ENCODE results near the gene RAB11FIP4.

Gene RAB11FIP4

GRCh38 chr17:31509805-31510177 lies 118.3 kb downstream of the RAB11FIP4 start:
- Histone ChIP-seq H3K36me3 (ENCODE audit: insufficient read depth, low read length) (no peaks in the 10 kb centered on the region), H3K9me3 (ENCODE audit: low read length) (no peaks in the 10 kb centered on the region)

GRCh38 chr17:31510308-31511194 lies 119.1 kb downstream of the RAB11FIP4 start:
- Histone ChIP-seq H3K4me3 (ENCODE audit: low read length) (no peak overlapping the region), H3K9me3 (ENCODE audit: low read length) (no peaks in the 10 kb centered on the region), H3K27me3 (ENCODE audit: insufficient read depth, low read length) (no peaks in the 10 kb centered on the region), H2AFZ (ENCODE audit: low read depth, low read length) (no peak overlapping the region), H3K36me3 (ENCODE audit: insufficient read depth, low read length) (no peaks in the 10 kb centered on the region), H3K4me1 (ENCODE audit: insufficient read depth, low read length) (no peaks in the 10 kb centered on the region)

More at GRCh38 chr17:31509805-31510177, 118.3 kb downstream of the RAB11FIP4 start:
- Histone ChIP-seq H3K27me3 (ENCODE audit: insufficient read depth, low read length) (no peaks in the 10 kb centered on the region), H2AFZ (ENCODE audit: low read depth, low read length) (no peak overlapping the region), H3K4me1 (ENCODE audit: insufficient read depth, low read length) (no peaks in the 10 kb centered on the region), H3K4me3 (ENCODE audit: low read length) (no peak overlapping the region)

GRCh38 chr17:31511195-31511578 lies 119.7 kb downstream of the RAB11FIP4 start:
- no peaks in the 10 kb centered on the region for H3K36me3 ChIP-seq (ENCODE audit: insufficient read depth, low read length)
- no peaks in the 10 kb centered on the region for H3K27me3 ChIP-seq (ENCODE audit: insufficient read depth, low read length)
- H3K4me3 ChIP-seq (ENCODE audit: low read length), result no peak overlapping the region
- H3K9me3 ChIP-seq (ENCODE audit: low read length), result no peaks in the 10 kb centered on the region
- H2AFZ ChIP-seq (ENCODE audit: low read depth, low read length), result no peak overlapping the region
- H3K4me1 ChIP-seq (ENCODE audit: insufficient read depth, low read length), result no peaks in the 10 kb centered on the region

- Histone ChIP-seq H2AFZ (ENCODE audit: low read depth, low read length) (no peak overlapping the region), H3K4me1 (ENCODE audit: insufficient read depth, low read length) (no peaks in the 10 kb centered on the region), H3K4me3 (ENCODE audit: low read length) (no peak overlapping the region), H3K27me3 (ENCODE audit: insufficient read depth, low read length) (no peaks in the 10 kb centered on the region), H3K36me3 (ENCODE audit: insufficient read depth, low read length) (no peaks in the 10 kb centered on the region), H3K9me3 (ENCODE audit: low read length) (no peaks in the 10 kb centered on the region)
Observed at GRCh38 chr17:31511580-31511979, 120.1 kb downstream of the RAB11FIP4 start.

GRCh38 chr17:31512104-31512740 lies 120.7 kb downstream of the RAB11FIP4 start:
- Histone ChIP-seq H3K9me3 (ENCODE audit: low read length) (no peaks in the 10 kb centered on the region), H3K4me3 (ENCODE audit: low read length) (no peak overlapping the region), H3K27me3 (ENCODE audit: insufficient read depth, low read length) (no peaks in the 10 kb centered on the region), H3K4me1 (ENCODE audit: insufficient read depth, low read length) (no peaks in the 10 kb centered on the region), H3K36me3 (ENCODE audit: insufficient read depth, low read length) (no peaks in the 10 kb centered on the region), H2AFZ (ENCODE audit: low read depth, low read length) (no peak overlapping the region)

GRCh38 chr17:31512796-31513195 lies 121.3 kb downstream of the RAB11FIP4 start:
- Histone ChIP-seq H2AFZ (ENCODE audit: low read depth, low read length) (no peak overlapping the region), H3K27me3 (ENCODE audit: insufficient read depth, low read length) (no peaks in the 10 kb centered on the region), H3K9me3 (ENCODE audit: low read length) (no peaks in the 10 kb centered on the region), H3K36me3 (ENCODE audit: insufficient read depth, low read length) (no peaks in the 10 kb centered on the region), H3K4me1 (ENCODE audit: insufficient read depth, low read length) (no peaks in the 10 kb centered on the region), H3K4me3 (ENCODE audit: low read length) (no peak overlapping the region)

GRCh38 chr17:31513731-31514427 lies 122.4 kb downstream of the RAB11FIP4 start:
- Histone ChIP-seq H2AFZ (ENCODE audit: low read depth, low read length) (no peak overlapping the region), H3K9me3 (ENCODE audit: low read length) (no peaks in the 10 kb centered on the region), H3K27me3 (ENCODE audit: insufficient read depth, low read length) (no peaks in the 10 kb centered on the region), H3K36me3 (ENCODE audit: insufficient read depth, low read length) (no peaks in the 10 kb centered on the region), H3K4me3 (ENCODE audit: low read length) (no peak overlapping the region), H3K4me1 (ENCODE audit: insufficient read depth, low read length) (no peaks in the 10 kb centered on the region)

- Histone ChIP-seq H3K9me3 (ENCODE audit: low read length) (no peaks in the 10 kb centered on the region), H3K27me3 (ENCODE audit: insufficient read depth, low read length) (no peaks in the 10 kb centered on the region), H3K36me3 (ENCODE audit: insufficient read depth, low read length) (no peaks in the 10 kb centered on the region), H3K4me3 (ENCODE audit: low read length) (no peak overlapping the region), H3K4me1 (ENCODE audit: insufficient read depth, low read length) (no peaks in the 10 kb centered on the region), H2AFZ (ENCODE audit: low read depth, low read length) (no peak overlapping the region)
Observed at GRCh38 chr17:31515267-31515666, 123.8 kb downstream of the RAB11FIP4 start.

- H3K9me3 ChIP-seq (ENCODE audit: low read length), result no peaks in the 10 kb centered on the region
- no peak overlapping the region for H2AFZ ChIP-seq (ENCODE audit: low read depth, low read length)
- no peaks in the 10 kb centered on the region for H3K4me1 ChIP-seq (ENCODE audit: insufficient read depth, low read length)
- no peaks in the 10 kb centered on the region for H3K36me3 ChIP-seq (ENCODE audit: insufficient read depth, low read length)
- H3K4me3 ChIP-seq (ENCODE audit: low read length), result no peak overlapping the region
- no peaks in the 10 kb centered on the region for H3K27me3 ChIP-seq (ENCODE audit: insufficient read depth, low read length)
Observed at GRCh38 chr17:31517524-31517923, 126.0 kb downstream of the RAB11FIP4 start.

GRCh38 chr17:31518478-31518877 lies 127.0 kb downstream of the RAB11FIP4 start:
- Histone ChIP-seq H3K4me1 (ENCODE audit: insufficient read depth, low read length) (no peaks in the 10 kb centered on the region), H3K36me3 (ENCODE audit: insufficient read depth, low read length) (no peaks in the 10 kb centered on the region), H3K9me3 (ENCODE audit: low read length) (no peaks in the 10 kb centered on the region), H3K4me3 (ENCODE audit: low read length) (no peak overlapping the region), H2AFZ (ENCODE audit: low read depth, low read length) (no peak overlapping the region), H3K27me3 (ENCODE audit: insufficient read depth, low read length) (no peaks in the 10 kb centered on the region)

GRCh38 chr17:31521632-31522283 lies 130.3 kb downstream of the RAB11FIP4 start:
- H3K27me3 ChIP-seq (ENCODE audit: insufficient read depth, low read length), result no peaks in the 10 kb centered on the region
- H3K4me3 ChIP-seq (ENCODE audit: low read length), result no peak overlapping the region
- no peaks in the 10 kb centered on the region for H3K36me3 ChIP-seq (ENCODE audit: insufficient read depth, low read length)
- no peak overlapping the region for H2AFZ ChIP-seq (ENCODE audit: low read depth, low read length)
- no peaks in the 10 kb centered on the region for H3K9me3 ChIP-seq (ENCODE audit: low read length)
- no peaks in the 10 kb centered on the region for H3K4me1 ChIP-seq (ENCODE audit: insufficient read depth, low read length)

- H3K4me3 ChIP-seq (ENCODE audit: low read length), result no peak overlapping the region
- H2AFZ ChIP-seq (ENCODE audit: low read depth, low read length), result no peak overlapping the region
- H3K9me3 ChIP-seq (ENCODE audit: low read length), result no peaks in the 10 kb centered on the region
- no peaks in the 10 kb centered on the region for H3K4me1 ChIP-seq (ENCODE audit: insufficient read depth, low read length)
- no peaks in the 10 kb centered on the region for H3K36me3 ChIP-seq (ENCODE audit: insufficient read depth, low read length)
- no peaks in the 10 kb centered on the region for H3K27me3 ChIP-seq (ENCODE audit: insufficient read depth, low read length)
Observed at GRCh38 chr17:31522284-31522931, 130.9 kb downstream of the RAB11FIP4 start.

Measured in neuron (in vitro differentiated cells).